NCI-H2029 (cell line): Measurements from ENCODE around the gene ULK4.
"Not testable (repeated sequence)": the region's sequence is repeated elsewhere in the genome, so short reads cannot be mapped to it uniquely, and the experiment has no call there.

Experiments used
- DNase-seq: peaks from one replicate; lab custom pipeline; 2025; lab: John Stamatoyannopoulos, UW

Gene ULK4

DNA sequence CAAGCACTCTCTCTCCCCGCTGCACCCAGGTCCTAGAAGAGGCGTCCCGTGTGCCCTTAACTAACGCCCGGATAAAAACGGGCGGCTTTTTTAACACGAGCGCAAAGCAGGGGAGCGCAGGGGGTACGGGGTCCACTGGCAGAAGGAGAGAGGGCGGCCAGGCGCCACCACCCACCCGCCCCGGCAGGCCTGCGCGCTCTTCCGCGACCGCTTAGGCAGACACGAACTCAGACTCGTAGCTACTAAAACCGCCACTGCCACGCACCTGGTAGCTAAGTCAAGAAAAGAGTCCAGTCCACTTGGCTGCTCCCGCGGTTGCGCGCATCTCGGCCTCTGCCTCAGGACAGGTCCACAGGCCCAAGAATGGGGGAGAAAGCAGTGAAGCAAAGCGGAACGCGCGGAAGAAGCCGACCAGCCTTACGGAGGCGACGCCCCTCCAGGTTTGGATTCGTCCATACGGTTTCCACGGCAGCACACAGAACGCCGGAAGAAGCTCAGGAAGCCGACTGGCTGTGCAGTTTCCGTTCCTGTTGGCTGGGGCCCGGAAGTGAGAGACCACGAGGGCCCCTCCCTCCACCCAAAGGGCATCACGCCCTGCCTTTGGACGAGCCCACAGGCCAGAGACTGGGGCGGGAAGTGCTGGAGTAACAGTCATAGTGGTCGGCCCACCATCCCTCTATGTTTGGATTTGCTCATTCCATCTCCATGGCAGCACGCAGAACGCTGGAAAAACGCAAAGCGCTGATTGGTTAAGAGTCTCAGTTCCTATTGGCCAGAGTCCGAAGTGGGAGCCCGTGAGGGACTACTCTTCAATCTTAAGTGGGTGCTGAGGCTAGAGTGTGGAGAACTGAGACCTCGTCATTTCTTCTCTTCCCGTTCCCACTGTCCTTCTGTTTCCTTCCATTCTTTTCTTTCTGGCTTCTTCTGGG is at the start of gene ULK4:
TSS of gene ULK4 (minus strand) at position 353 of the 929 bp plus-strand sequence. CDS start 7,344 bp downstream, outside the sequence.
- DNase-seq, result peak; percentile 99

DNA sequence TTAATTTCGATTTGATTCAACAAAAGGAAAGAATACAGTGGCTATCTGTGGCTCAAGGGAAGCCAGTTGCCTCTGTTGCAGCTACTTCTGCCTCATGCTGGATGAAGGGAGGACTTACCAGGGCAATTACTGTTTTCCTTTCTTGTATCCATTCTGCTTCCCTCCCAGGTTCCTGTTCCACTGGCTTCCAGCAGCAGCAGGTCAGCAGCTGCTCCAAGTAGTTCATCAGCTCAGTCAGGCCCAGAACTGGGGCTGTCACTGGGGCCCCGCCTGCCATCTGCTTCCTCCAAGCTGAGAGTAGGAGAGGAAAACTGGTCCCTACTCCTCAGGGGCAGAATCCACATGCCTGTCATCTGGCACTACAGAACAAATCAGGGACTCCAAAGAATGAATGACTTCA is 48.6 kb upstream of the ULK4 start:
- no peak for DNase-seq

DNA sequence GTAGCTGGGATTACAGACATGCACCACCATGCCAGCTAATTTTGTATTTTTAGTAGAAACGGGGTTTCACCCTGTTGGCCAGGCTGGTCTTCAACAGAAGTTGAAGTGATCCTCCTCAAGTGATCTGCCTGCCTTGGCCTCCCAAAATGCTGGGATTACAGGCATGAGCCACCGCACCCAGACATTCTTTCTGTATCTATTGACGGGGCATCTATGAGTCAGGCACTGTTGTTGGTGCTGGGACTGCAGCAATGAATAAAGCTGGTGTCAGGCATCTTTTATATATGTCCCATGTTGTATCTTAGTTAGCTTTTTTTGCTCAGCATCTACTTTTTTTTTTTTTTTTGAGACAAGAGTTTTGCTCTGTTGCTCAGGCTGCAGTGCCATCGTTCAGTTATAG is 47.6 kb upstream of the ULK4 start:
- DNase-seq, result no peak

DNA sequence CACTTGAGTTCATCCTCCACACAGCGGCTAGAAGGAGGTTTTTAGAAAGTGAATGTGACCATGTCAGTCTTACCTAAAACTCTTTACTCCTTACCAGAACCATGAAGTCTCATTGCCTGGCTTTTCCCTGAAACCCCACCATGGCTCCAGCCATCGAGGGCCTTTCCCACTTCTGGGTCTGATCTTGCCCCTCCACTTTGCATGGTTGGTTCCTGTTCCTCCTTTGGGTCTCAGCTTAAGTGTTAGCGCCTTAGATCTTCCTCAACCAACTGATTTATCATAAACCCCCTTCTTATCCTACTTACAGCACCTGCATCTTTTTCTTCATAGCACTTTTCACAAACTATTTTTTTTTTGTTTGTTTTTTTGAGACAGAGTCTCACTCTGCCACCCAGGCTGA is 45.9 kb upstream of the ULK4 start:
- DNase-seq, result no peak

DNA sequence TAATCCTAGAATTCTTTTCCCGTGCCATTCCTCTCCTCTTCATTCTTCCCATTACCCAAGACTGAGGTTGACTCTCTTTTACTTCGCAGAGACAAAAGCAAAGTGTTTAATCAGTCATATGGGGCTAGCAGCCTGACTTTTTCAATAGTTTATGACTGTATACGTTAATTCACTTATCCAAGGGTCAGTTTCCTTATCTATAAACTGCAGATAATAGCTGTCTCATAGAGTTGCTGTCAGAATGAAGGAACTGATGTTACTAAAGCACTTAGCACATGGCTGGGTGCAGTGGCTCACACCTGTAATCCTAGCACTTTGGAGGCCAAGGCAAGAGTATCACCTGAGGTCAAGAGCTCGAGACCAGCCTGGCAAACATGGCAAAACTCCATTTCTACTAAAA is 43.5 kb upstream of the ULK4 start:
- no peak for DNase-seq

DNA sequence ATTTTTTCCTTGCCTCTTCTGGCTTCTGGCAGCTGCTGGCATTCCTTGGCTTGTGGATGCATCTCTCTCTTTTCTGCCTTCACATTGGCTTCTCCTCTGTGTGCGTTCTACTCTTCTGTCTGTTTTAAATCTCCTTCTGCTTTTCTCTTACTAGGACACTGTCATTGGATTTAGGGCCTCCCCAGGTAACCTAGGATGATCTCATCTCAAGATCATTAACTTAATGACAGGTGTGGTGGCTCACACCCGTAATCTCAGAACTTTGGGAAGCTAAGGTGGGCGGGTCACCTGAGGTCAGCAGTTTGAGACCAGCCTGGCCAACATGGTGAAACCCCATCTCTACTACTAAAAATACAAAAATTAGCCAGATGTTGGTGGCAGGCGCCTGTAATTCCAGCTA is 40.9 kb upstream of the ULK4 start:
- no peak for DNase-seq

DNA sequence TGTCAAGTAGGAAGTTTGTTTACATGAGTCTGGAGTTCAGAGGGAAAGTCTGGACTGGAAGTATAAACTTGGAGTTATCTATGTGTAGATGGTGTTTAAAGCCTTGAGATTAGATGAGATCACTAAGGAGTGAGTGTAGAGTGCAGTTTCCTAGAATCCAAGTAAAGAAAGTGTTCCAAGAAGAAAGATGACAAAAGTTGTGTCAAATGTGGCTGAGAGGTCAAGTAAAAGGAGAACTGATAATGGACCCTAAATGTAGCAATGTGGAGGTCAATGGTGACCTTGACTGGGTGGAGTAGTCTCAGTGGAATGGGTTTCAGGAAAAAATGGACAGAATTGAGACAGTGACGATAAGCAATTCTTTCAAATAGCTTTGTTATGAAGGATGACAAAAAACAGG is 39.9 kb upstream of the ULK4 start:
- DNase-seq, result no peak

DNA sequence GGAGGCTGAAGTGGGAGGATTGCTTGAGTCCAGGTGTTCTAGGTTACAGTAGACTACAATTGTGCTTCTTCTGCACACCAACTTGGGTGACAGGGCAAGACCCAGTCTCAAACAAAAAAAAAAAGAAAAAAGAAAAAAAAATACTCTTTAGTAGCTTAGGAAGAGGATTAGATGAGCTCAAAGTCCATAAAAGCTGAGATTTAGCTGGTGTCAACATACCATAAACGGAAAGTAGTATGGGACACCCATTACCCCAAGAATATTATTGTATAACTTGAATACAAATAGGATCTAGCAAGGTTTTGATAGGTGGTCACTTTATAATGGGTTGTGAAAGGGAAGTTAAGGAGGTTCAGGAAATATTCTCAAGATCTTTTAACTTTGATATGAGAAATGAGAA is 38.0 kb upstream of the ULK4 start:
- no peak for DNase-seq

DNA sequence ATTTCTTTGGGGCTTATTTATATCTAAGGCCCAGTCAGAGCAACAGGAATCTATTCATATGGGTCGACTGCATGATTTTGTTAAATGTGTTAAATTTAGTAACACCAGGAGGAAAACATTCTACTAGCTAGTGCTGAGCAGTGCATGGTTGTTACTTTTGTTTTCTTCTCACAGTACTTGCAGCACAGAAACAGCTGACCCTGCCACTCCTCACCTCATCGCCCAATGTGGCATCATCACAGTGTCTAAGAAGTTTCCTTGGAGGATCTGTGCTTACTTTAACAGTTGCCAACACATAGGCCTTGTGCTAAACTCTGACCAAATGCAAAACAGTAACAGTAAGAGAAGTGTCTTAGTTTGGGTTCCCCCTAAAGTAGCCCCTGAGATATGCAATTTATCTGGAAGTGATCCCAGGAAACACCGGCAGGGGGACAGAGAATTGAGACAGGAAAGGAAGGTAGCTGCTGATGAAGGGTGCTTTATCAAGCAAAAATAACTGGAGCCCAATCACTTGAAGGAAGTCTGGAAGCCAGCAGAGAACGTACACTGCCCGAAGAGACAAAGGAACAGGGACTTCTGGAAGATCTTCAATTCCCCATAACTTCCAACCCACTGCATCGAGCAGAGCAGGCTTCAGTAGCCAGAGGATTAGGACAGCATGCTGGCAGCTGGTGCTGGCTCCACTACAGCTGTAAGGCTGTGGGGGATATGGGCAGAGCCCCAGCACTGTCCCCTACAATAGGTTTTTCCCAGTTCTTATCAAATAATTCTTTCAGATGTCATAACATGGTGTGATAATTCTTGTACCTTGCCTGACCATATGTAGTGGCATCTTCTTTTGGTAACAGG is 36.0 kb upstream of the ULK4 start:
- DNase-seq, result no peak

DNA sequence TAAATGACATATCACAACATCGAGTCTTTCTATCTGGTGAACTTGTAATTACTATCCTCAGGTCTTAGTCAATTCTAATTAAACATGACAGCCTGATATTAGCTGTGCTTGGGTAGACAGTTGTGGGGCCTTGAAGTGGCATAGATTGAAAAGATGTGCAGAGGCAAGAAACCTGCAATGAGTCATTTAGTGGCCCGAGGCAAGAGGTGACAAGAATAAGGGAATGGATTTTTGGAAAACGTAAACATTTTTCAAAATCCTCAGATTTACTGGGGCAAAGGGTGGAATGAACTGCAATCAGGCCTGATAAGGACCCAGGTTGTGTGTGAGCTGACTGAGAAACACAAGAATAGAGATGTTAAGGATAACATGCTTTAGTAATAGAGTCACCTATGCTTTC is 29.5 kb upstream of the ULK4 start:
- no peak for DNase-seq

DNA sequence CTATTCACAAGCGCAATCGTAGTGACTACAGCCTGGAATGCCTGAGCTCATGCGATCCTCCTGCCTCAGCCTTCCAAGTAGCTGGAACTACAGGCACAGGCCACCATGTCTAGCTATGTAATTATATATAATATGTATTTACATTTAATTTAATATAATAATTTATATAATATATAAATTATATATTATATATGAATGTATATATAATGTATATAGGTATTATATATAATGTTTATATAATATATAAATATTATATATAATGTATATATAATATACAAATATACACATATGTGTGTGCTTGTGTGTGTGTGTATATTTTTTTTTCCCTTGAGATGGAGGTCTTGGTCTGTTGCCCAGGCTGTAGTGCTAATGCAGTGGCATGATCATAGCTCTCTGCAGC is 27.6 kb upstream of the ULK4 start:
- no peak for DNase-seq

DNA sequence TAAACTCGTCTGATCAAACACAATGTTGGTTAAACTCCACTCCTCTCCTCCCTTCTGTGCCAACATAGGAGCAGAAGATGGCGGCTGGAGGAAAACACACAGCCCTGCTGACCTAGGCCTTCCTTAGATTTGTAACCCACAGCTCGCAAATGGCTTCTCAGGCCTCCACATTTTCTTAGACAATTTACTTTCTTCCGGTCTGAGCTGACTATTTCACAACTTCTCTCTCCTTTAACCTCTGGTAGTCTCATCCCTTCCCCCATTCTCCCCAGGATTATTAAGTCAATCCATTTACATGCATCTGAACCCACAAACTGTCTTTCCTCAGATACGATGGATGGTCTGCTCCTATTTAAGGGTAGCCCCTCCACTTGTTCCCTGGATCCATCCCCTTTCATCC is 25.7 kb upstream of the ULK4 start:
- DNase-seq, result no peak

DNA sequence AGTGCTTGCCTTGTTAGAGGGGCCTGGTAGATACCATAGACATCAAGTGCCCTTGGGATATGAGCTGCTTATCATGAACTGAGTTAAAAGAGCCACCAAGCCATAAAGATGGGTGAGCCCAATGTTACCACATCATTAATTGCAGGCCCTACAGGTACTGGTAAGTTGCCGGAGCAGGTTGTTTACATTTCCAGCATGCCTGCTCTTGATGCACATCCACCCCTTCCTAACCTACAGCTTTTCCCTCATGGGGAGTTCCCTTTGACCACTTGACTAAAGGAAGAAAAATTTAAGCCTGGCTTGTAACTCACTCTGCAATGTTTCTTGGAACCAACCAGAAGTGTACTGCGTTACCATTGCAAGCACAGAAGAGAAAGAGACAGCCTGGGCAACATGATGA is 24.7 kb upstream of the ULK4 start:
- no peak for DNase-seq

DNA sequence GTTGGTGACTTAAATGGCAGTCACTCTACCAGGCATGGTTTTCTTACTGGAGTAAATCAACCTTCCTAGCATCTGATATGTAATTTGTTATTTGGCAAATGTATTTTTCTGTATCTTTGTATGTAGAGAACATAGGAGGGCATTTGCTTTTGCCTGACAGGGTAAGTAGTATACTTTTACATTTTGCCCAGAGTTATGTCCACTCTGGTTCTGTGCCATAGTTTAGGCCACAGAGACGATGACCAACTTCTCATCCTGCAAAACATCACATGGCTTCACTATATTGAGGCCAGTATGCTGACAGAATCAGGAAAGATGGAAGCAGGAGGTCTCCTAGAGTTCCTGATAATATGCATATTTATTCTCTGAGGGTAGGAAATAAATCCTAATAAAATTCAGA is 23.1 kb upstream of the ULK4 start:
- DNase-seq, result no peak

DNA sequence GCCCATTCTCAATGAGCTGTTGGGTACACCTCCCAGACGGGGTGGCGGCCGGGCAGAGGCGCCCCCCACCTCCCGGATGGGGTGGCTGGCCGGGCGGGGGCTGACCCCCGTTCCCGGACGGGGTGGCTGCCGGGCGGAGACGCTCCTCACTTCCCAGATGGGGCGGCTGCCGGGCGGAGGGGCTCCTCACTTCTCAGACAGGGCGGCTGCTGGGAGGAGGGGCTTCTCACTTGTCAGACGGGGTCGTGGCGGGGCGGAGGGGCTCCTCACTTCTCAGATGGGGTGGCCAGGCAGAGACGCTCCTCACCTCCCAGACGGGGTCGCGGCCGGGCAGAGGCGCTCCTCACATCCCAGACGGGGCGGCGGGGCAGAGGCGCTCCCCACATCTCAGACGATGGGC is 21.2 kb upstream of the ULK4 start:
- DNase-seq, result not testable (repeated sequence)

DNA sequence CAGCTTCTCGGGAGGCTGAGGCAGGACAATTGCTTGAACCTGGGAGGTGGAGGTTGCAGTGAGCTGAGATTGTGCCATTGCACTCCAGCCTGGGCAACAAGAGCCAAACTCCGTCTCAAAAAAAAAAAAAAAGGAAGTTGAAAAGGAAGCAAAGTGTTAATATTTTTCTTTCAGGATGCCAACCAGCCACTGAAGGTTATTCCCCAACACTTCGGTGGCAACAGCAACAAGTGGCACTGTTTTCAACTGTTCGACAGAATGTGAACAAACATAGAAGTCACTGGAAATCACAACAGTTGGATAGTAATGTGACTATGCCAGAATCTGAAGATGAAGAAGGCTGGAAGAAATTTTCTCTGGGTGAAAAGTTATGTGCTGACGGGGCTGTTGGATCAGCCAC is 15.5 kb upstream of the ULK4 start:
- DNase-seq, result not testable (repeated sequence)

DNA sequence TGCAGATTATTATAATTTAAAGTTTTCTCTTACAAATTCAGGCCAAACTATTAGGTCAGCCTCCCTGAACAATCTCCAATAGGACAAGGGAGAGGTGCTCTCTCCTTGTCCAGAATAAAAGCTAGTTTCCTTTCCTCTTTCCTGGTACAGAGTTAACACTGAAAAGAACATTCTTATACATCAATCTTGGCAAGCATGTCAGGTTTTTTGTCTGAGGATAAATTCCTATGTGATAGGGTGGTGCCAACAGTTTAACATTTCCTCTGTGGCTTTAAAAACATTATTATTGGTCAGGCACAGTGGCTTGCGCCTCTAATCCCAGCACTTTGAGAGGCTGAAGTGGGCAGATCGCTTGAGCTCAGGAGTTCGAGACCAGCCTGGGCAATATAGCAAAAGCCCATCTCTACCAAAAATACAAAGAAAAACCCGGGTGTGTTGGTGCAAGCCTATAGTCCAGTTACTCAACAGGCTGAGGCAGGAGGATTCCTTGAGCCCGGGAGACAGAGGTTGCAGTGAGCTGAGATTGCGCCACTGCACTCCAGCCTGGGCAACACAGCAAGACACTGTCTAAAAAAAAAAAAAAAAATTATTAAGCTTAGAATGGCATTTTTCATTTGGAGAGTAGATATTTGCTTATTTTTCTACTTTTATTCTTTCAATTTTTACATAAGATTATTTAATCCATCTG is 13.7 kb upstream of the ULK4 start:
- DNase-seq, result no peak

DNA sequence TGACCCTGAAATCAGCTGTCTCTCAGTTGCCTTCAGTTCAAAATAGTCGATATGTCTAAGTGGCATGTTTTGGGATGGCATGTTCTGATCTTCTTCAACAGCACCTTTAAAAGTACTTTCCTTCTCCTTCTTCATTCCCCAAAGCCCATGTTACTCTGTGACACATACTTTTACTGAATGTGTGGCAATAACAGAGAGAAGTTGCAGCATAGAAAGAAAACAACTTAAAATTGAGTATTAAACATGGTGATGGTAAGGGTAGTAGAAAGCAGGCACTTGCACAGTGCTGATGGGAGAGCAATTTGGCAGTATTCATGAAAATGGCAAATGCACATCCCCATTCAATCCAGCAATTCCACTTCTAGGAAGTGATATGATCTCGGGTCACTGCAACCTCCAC is 12.3 kb upstream of the ULK4 start:
- DNase-seq, result no peak

DNA sequence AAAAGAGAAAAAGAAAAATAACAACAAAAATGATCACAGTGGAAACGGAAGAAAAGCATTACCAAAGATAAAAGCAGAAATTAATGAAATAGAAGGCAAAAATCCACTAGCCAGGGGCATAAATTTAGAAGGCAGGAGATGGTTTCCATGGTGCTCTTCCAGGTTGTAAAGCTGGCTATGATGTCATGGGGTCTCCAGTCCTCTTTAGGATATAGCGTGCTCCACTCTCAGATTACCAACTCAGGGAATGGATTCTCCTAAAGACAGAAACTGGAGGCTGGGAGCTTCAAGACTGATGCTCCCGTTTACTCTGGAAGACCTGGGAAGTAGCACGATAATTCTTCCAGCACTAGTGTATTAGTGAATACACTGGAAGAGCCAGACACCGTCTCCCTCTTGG is 10.9 kb upstream of the ULK4 start:
- no peak for DNase-seq

DNA sequence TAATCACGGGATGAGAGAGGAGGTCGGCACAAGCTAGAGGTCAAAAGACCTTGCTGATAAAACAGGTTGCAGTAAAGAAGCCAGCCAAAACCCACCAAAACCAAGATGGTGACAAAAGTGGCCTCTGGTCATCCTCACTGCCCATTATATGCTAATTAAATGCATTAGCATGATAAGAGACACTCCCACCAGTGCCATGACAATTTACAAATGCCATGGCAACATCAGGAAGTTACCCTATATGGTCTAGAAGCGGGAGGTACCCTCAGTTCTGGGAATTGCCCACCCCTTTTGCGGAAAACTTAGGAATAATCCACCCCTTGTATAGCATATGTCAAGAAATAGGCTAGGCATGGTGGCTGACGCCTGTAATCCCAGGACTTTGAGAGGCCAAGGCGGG is 4.3 kb upstream of the ULK4 start:
- no peak for DNase-seq

DNA sequence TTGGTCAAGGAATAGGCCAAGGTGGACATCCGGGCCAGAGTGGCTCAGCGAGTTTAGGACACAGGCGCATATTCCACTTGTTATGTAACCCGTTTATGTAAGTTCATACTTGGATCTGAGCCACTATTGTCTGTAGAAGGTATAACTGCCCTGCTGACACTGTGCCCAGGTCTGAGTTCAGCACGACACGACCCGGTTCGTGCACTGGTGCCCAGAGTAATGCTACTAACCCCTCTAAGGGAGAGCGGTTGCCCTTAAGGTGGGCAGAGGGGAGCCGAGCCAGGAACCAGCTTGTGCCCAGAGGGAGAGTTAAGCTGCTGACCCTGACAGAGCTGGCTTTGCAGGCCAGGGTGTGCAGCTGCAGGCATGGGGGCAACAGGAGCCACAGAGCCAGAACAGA is 1.9 kb upstream of the ULK4 start:
- DNase-seq, result no peak
